Spleen (tissue), 11 donors: ENCODE results near the gene C11orf54. TPM values are rescaled to one million over a fixed set of nuclear protein-coding genes. Genes with fewer than 3 reads are reported as not detected.
A peak's percentile ranks its signal among the peaks of the same experiment; 100 is the strongest.

Experiments
- DNase-seq: peaks from one replicate; pipeline ENCODE4 v3.0.0-alpha.2; 2020
- H3K27ac ChIP-seq, 8 donors: fragments of 200-600 bp; sonication (generic) in 7 of 8; 1 replicate in 4 of 8; 2 replicates in 4 of 8; pipeline versions ENCODE4 v1.5.0 to v1.8.0; 2016 to 2021; ENCODE audit warnings: inconsistent platforms in 4 of 8, mild to moderate bottlenecking in 4 of 8, moderate library complexity in 1 of 8
- H3K27me3 ChIP-seq, 7 donors: fragments of 200-600 bp; sonication (generic) in 6 of 7; replicated peaks in 1 of 7; 1 replicate in 4 of 7; 2 replicates in 3 of 7; pipeline versions ENCODE4 v1.5.0 to v1.8.0; 2016 to 2021; ENCODE audit warnings: inconsistent platforms in 3 of 7, mild to moderate bottlenecking in 1 of 7
- H3K36me3 ChIP-seq, 6 donors: fragments of 200-600 bp; sonication (generic) in 5 of 6; 1 replicate in 4 of 6; 2 replicates in 2 of 6; pipeline versions ENCODE4 v1.5.0 to v1.8.0; 2016 to 2021; ENCODE audit warnings: inconsistent platforms in 2 of 6
- H3K4me1 ChIP-seq, 6 donors: fragments of 200-600 bp; sonication (generic) in 5 of 6; 1 replicate in 3 of 6; 2 replicates in 3 of 6; pipeline versions ENCODE4 v1.5.0 to v1.8.0; 2016 to 2021; ENCODE audit warnings: inconsistent platforms in 3 of 6
- H3K4me3 ChIP-seq, 8 donors: fragments of 200-600 bp; sonication (generic) in 7 of 8; 1 replicate in 4 of 8; 2 replicates in 4 of 8; pipeline versions ENCODE4 v1.5.0 to v1.8.0; 2016 to 2021; ENCODE audit warnings: inconsistent platforms in 4 of 8, mild to moderate bottlenecking in 4 of 8, moderate library complexity in 2 of 8
- H3K9me3 ChIP-seq, 8 donors: fragments of 200-600 bp; sonication (generic) in 7 of 8; 1 replicate in 4 of 8; 2 replicates in 4 of 8; pipeline versions ENCODE4 v1.5.0 to v1.8.0; 2016 to 2021; ENCODE audit warnings: inconsistent platforms in 4 of 8
- POLR2A ChIP-seq, 3 donors: fragments of 450-650 bp; IDR thresholded peaks; one replicate each; pipeline ENCODE4 v1.5.1; 2017; ENCODE audit warnings: antibody characterized with exemption in 3 of 3, mild to moderate bottlenecking in 1 of 3
- POLR2AphosphoS5 ChIP-seq, 3 donors: sonication (generic); formaldehyde crosslinking; IDR thresholded peaks; one replicate each; pipeline ENCODE4 v1.5.1; 2017; ENCODE audit warnings: antibody characterized with exemption in 3 of 3
- WGBS, 5 donors: extraction: QIAGEN DNeasy Blood & Tissue Kit in 3 of 5; methylation state at CpG; one replicate each; pipeline versions ENCODE4 v1.1.5 to v1.1.7; 2013 to 2018; 5-methylcytosine and 5-hydroxymethylcytosine counted together
- intact Hi-C: fragments of 100-400 bp; cut with DNase I; formaldehyde crosslinking; loops from one replicate; pipeline ENCODE4 v1.15.0; 2023; ENCODE audit warnings: low total_unique reads
- polyA plus RNA-seq, 3 donors: library from polyadenylated mRNA; stranded (reverse); fragments of 200-250 nt; gene quantifications; one replicate each; pipeline ENCODE4 v1.2.1, GENCODE V29; 2013
- total RNA-seq, 7 donors: library from RNA; depleted of rRNA in 3 of 7; stranded (reverse); fragments of >200 nt in 3 of 7; fragmentation: NEBNext Ultra II Directional in 4 of 7; extraction: Animal tissue kit (Norgen Biotek cat#: 25700) in 4 of 7; gene quantifications; one replicate each; pipeline versions ENCODE4 v1.1.0 to v1.2.1, GENCODE V29; 2016 to 2021
- TF ChIP-seq, protein P1 (sequence below), 11 experiments: fragments of 200-600 bp in 7 of 11; fragments of 450-650 bp in 4 of 11; sonication (generic) in 4 of 11; IDR thresholded peaks in 8 of 11; conservative IDR thresholded peaks in 3 of 11; 1 replicate in 7 of 11; 2 replicates in 4 of 11; pipeline versions ENCODE4 v1.4.0 to v1.8.0; 2016 to 2021; ENCODE audit warnings: antibody characterized with exemption in 11 of 11, inconsistent platforms in 4 of 11, mild to moderate bottlenecking in 1 of 11
- donor health status: healthy with polysubstance abuse.
- donor health status: DM: no; HTN: no; CAD: no; lungs with moderate emphysema.
- donor health status: DM: no; HTN: no; CAD: no.
- donor health status: Bipolar disorder and iron deficiency.
- donor health status: healthy.
- donor health status: DM: no; HTN: no; CAD: no.
- donor health status: DM: yes; HTN: yes; CAD: no.

The C11orf54 gene
- total and polyA plus RNA-seq, 10 donors: 10.5 to 36.3 (median 24.9) TPM

GRCh38 chr11:93728792-93729128 is 12.7 kb upstream of the C11orf54 start:
- no peak for DNase-seq
- H3K36me3 ChIP-seq: peaks cover 0 to 100% (median 80%) of the 10 kb centered on the region in 6 donors
- 93 to 98% (median 95%) methylated on average over 2 of the region's 2 CpGs for WGBS, 5 donors

GRCh38 chr11:93729129-93729616 is 12.3 kb upstream of the C11orf54 start:
- peak in 1 of 3 donors; percentile 58 for TF ChIP-seq POLR2AphosphoS5 (IDR thresholded peaks at IDR 0.05)
- TF ChIP-seq, protein P1, sequence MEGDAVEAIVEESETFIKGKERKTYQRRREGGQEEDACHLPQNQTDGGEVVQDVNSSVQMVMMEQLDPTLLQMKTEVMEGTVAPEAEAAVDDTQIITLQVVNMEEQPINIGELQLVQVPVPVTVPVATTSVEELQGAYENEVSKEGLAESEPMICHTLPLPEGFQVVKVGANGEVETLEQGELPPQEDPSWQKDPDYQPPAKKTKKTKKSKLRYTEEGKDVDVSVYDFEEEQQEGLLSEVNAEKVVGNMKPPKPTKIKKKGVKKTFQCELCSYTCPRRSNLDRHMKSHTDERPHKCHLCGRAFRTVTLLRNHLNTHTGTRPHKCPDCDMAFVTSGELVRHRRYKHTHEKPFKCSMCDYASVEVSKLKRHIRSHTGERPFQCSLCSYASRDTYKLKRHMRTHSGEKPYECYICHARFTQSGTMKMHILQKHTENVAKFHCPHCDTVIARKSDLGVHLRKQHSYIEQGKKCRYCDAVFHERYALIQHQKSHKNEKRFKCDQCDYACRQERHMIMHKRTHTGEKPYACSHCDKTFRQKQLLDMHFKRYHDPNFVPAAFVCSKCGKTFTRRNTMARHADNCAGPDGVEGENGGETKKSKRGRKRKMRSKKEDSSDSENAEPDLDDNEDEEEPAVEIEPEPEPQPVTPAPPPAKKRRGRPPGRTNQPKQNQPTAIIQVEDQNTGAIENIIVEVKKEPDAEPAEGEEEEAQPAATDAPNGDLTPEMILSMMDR (IDR thresholded peaks at IDR 0.05 in 8 of 11, conservative IDR thresholded peaks at IDR 0.05 in 3 of 11): no peak

More at GRCh38 chr11:93728792-93729128, 12.7 kb upstream of the C11orf54 start:
- Histone ChIP-seq H3K4me1 (peaks cover 0 to 10% (median 2%) of the 10 kb centered on the region in 6 donors), H3K9me3 (no peaks in the 10 kb centered on the region), H3K27ac (no peak overlapping the region), H3K4me3 (no peak overlapping the region), H3K27me3 (no peaks in the 10 kb centered on the region)
- intact Hi-C loops: no loop called here
- TF ChIP-seq, protein P1 (IDR thresholded peaks at IDR 0.05 in 8 of 11, conservative IDR thresholded peaks at IDR 0.05 in 3 of 11): no peak
- TF ChIP-seq POLR2A (IDR thresholded peaks at IDR 0.05): no peak
- TF ChIP-seq POLR2AphosphoS5 (IDR thresholded peaks at IDR 0.05): no peak

GRCh38 chr11:93730108-93731107 is 11.1 kb upstream of the C11orf54 start:
- no peaks in the 10 kb centered on the region for H3K9me3 ChIP-seq
- H3K36me3 ChIP-seq: peaks cover 0 to 100% (median 89%) of the 10 kb centered on the region in 6 donors
- no peak overlapping the region for H3K4me3 ChIP-seq
- no peak for TF ChIP-seq POLR2A (IDR thresholded peaks at IDR 0.05)
- TF ChIP-seq POLR2AphosphoS5 (IDR thresholded peaks at IDR 0.05): no peak
- TF ChIP-seq, protein P1 (IDR thresholded peaks at IDR 0.05 in 8 of 11, conservative IDR thresholded peaks at IDR 0.05 in 3 of 11): no peak
- WGBS, 5 donors: 80 to 88% (median 84%) methylated on average over 5 of the region's 5 CpGs
- H3K27me3 ChIP-seq: no peaks in the 10 kb centered on the region
- no peak for DNase-seq
- intact Hi-C loops: no loop called here
- peak overlapping the region in 1 of 8 donors; percentile 4 for H3K27ac ChIP-seq
- H3K4me1 ChIP-seq: peaks cover 0 to 26% (median 13%) of the 10 kb centered on the region in 6 donors

More at GRCh38 chr11:93729129-93729616, 12.3 kb upstream of the C11orf54 start:
- peaks cover 0 to 100% (median 82%) of the 10 kb centered on the region in 6 donors for H3K36me3 ChIP-seq
- no peak overlapping the region for H3K4me3 ChIP-seq
- 89 to 96% (median 91%) methylated on average over 5 of the region's 5 CpGs for WGBS, 5 donors
- DNase-seq: no peak
- no peak overlapping the region for H3K27ac ChIP-seq
- no peaks in the 10 kb centered on the region for H3K27me3 ChIP-seq
- intact Hi-C loops: no loop called here
- no peaks in the 10 kb centered on the region for H3K9me3 ChIP-seq
- H3K4me1 ChIP-seq: peaks cover 0 to 14% (median 2%) of the 10 kb centered on the region in 6 donors
